DND-41 (cell line): ENCODE measurements around the gene TTC28.

Experiments
- EZH2 ChIP-seq: IDR thresholded peaks from 3 replicates; pipeline ENCODE4 v1.6.1; 2012; ENCODE audit warnings: borderline replicate concordance, low read depth, mild to moderate bottlenecking, moderate library complexity, low read length, inconsistent platforms; ENCODE audit not compliant: severe bottlenecking
- TF ChIP-seq, protein P1 (sequence below): IDR thresholded peaks from 2 replicates; pipeline ENCODE4 v1.5.1; 2012; ENCODE audit warnings: borderline replicate concordance, low read length, moderate library complexity, mild to moderate bottlenecking; ENCODE audit not compliant: poor library complexity, severe bottlenecking; ENCODE audit errors: extremely low read depth

DNA sequence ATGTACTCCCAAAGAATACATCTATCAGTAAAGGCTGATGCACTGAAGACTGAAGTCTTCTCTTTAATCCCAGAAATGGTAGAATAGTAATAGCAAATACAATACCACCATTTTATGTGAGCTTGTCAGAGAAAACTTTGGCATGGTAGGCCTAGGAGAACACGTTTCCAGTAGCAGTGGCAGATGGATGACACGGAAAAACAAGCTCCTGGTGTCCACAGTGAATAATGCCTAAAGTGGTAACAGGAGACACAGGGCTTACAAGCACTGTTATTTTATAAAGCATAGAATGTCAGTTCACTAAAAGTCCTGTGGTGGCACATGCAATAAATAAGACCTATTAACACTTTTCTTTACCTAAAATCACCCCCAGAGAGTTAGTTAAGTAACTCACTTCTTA lies 277.6 kb downstream of the TTC28 start:
- TF ChIP-seq, protein P1, sequence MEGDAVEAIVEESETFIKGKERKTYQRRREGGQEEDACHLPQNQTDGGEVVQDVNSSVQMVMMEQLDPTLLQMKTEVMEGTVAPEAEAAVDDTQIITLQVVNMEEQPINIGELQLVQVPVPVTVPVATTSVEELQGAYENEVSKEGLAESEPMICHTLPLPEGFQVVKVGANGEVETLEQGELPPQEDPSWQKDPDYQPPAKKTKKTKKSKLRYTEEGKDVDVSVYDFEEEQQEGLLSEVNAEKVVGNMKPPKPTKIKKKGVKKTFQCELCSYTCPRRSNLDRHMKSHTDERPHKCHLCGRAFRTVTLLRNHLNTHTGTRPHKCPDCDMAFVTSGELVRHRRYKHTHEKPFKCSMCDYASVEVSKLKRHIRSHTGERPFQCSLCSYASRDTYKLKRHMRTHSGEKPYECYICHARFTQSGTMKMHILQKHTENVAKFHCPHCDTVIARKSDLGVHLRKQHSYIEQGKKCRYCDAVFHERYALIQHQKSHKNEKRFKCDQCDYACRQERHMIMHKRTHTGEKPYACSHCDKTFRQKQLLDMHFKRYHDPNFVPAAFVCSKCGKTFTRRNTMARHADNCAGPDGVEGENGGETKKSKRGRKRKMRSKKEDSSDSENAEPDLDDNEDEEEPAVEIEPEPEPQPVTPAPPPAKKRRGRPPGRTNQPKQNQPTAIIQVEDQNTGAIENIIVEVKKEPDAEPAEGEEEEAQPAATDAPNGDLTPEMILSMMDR, result no peak
- TF ChIP-seq EZH2, result no peak
